Muscle of leg (tissue), 16 donors: ENCODE data around the gene SLC35F6. TPM values are rescaled to one million over a fixed set of nuclear protein-coding genes. Genes with fewer than 3 reads are reported as not detected.
A peak's percentile ranks its signal among the peaks of the same experiment; 100 is the strongest.

Experiments
- DNase-seq: peaks from one replicate; pipeline ENCODE4 v3.0.0; 2013
- H3K27ac ChIP-seq: one replicate; pipeline ENCODE4 v1.5.1; 2013; ENCODE audit warnings: mild to moderate bottlenecking, low read length, control low read depth
- H3K27me3 ChIP-seq: one replicate; pipeline ENCODE4 v1.6.1; 2013; ENCODE audit warnings: low read length; ENCODE audit not compliant: control insufficient read depth, insufficient read depth
- H3K36me3 ChIP-seq: one replicate; pipeline ENCODE4 v1.6.1; 2013; ENCODE audit warnings: low read length; ENCODE audit not compliant: control insufficient read depth, insufficient read depth
- H3K4me1 ChIP-seq: one replicate; pipeline ENCODE4 v1.6.1; 2013; ENCODE audit warnings: low read length; ENCODE audit not compliant: control insufficient read depth, insufficient read depth
- H3K4me3 ChIP-seq: one replicate; pipeline ENCODE4 v1.5.1; 2013; ENCODE audit warnings: low read length, control low read depth
- H3K9me3 ChIP-seq: replicated peaks from 2 replicates; pipeline ENCODE4 v1.6.1; 2013; ENCODE audit warnings: low read depth, low read length; ENCODE audit not compliant: control insufficient read depth
- WGBS: methylation state at CpG from one replicate; pipeline ENCODE4 v1.1.5; 2013; ENCODE audit warnings: missing lambda C conversion rate; ENCODE audit not compliant: insufficient coverage; 5-methylcytosine and 5-hydroxymethylcytosine counted together
- long read RNA-seq, 11 donors: transcript quantifications; one replicate each; lab custom pipeline, GENCODE V29; 2026
- polyA plus RNA-seq, 8 donors: library from polyadenylated mRNA; unstranded; fragments of 120-200 nt; gene quantifications; one replicate each; pipeline versions ENCODE4 v1.2.1 to v1.2.3, GENCODE V29; 2013; ENCODE audit warnings: inconsistent platforms in 1 of 8, low replicate concordance in 1 of 8; ENCODE audit not compliant: insufficient read length in 8 of 8, insufficient read depth in 1 of 8
- total RNA-seq: library from RNA; stranded (reverse); fragments of 120-200 nt; gene quantifications from one replicate; pipeline ENCODE4 v1.2.4, GENCODE V29; 2013

Gene SLC35F6
- total RNA-seq = 8.9 TPM
- polyA plus RNA-seq = 10 to 100 TPM in 1 of 8 donors, 1 to 10 TPM in 7; 7.3 to 11.8 (median 8.7) TPM
- long read RNA-seq, donor 1, partial matches to known transcripts = 0 of 1 reads
- long read RNA-seq, donor 1, other reads (novel, unspliced or antisense) = 0 of 1 reads
- long read RNA-seq, donor 2 = 0 reads
- long read RNA-seq, donor 3, partial matches to known transcripts = 0 of 3 reads
- long read RNA-seq, donor 3, other reads (novel, unspliced or antisense) = 0 of 3 reads
- long read RNA-seq, donor 4, partial matches to known transcripts = 0 of 1 reads
- long read RNA-seq, donor 4, other reads (novel, unspliced or antisense) = 0 of 1 reads
- long read RNA-seq, donor 5, partial matches to known transcripts = 0 of 5 reads
- long read RNA-seq, donor 5, other reads (novel, unspliced or antisense) = 0 of 5 reads
- long read RNA-seq, donor 6, partial matches to known transcripts = 0 of 1 reads
- long read RNA-seq, donor 6, other reads (novel, unspliced or antisense) = 0 of 1 reads
- long read RNA-seq, donor 7, partial matches to known transcripts = 0 of 4 reads
- long read RNA-seq, donor 7, other reads (novel, unspliced or antisense) = 0 of 4 reads
- long read RNA-seq, donor 8, partial matches to known transcripts = 0 of 1 reads
- long read RNA-seq, donor 8, other reads (novel, unspliced or antisense) = 0 of 1 reads
- long read RNA-seq, donor 9, partial matches to known transcripts = 0 of 2 reads
- long read RNA-seq, donor 9, other reads (novel, unspliced or antisense) = 0 of 2 reads
- long read RNA-seq, donor 10, partial matches to known transcripts = 0 of 3 reads
- long read RNA-seq, donor 10, other reads (novel, unspliced or antisense) = 0 of 3 reads
- long read RNA-seq, donor 11, transcript SLC35F6-201 (6 exons, 3,898 nt) = major isoform, 5 of 5 reads
- long read RNA-seq, donor 11, partial matches to known transcripts = 0 of 5 reads
- long read RNA-seq, donor 11, other reads (novel, unspliced or antisense) = 0 of 5 reads

GRCh38 chr2:26764078-26764887, at the start of gene SLC35F6:
Gene SLC35F6, plus strand, starts transcription at chr2:26764284. Its CDS starts 66 bp downstream, at chr2:26764350.
- WGBS = under 1% methylated on average over 66 of the region's 68 CpGs
- peaks cover 17% of the 10 kb centered on the region for H3K4me1 ChIP-seq
- H3K4me3 ChIP-seq = peak within 1 kb of the TSS; percentile 95
- H3K9me3 ChIP-seq = no peaks in the 10 kb centered on the region
- DNase-seq = peak; percentile 90
- H3K27ac ChIP-seq = peak within 1 kb of the TSS; percentile 87
- peaks cover 9% of the 10 kb centered on the region for H3K36me3 ChIP-seq
- H3K27me3 ChIP-seq = no peaks in the 10 kb centered on the region

GRCh38 chr2:26715528-26716270, 48.4 kb upstream of the SLC35F6 start:
- 84% methylated on average over 9 of the region's 13 CpGs for WGBS
- H3K4me1 ChIP-seq = peaks cover 58% of the 10 kb centered on the region

GRCh38 chr2:26716340-26716739, 47.7 kb upstream of the SLC35F6 start:
- Histone ChIP-seq H3K4me1 (peaks cover 58% of the 10 kb centered on the region), H3K27ac (no peak overlapping the region), H3K27me3 (no peaks in the 10 kb centered on the region), H3K9me3 (peaks cover 3% of the 10 kb centered on the region), H3K4me3 (no peak overlapping the region), H3K36me3 (no peaks in the 10 kb centered on the region)
- no CpG with 5 or more reads among the region's 3 CpGs for WGBS
- no peak for DNase-seq

More at GRCh38 chr2:26715528-26716270, 48.4 kb upstream of the SLC35F6 start:
- no peaks in the 10 kb centered on the region for H3K27me3 ChIP-seq
- H3K9me3 ChIP-seq = peaks cover 3% of the 10 kb centered on the region
- DNase-seq = no peak
- no peak overlapping the region for H3K4me3 ChIP-seq
- H3K27ac ChIP-seq = no peak overlapping the region
- H3K36me3 ChIP-seq = no peaks in the 10 kb centered on the region

GRCh38 chr2:26716769-26717168, 47.3 kb upstream of the SLC35F6 start:
- Histone ChIP-seq H3K9me3 (peaks cover 3% of the 10 kb centered on the region), H3K4me3 (no peak overlapping the region), H3K36me3 (no peaks in the 10 kb centered on the region), H3K4me1 (peaks cover 58% of the 10 kb centered on the region), H3K27ac (no peak overlapping the region), H3K27me3 (no peaks in the 10 kb centered on the region)
- DNase-seq = no peak
- 86% methylated on average over 1 of the region's 2 CpGs for WGBS

GRCh38 chr2:26717362-26717761, 46.7 kb upstream of the SLC35F6 start:
- H3K27ac ChIP-seq = no peak overlapping the region
- WGBS = 77% methylated on average over 5 of the region's 5 CpGs

GRCh38 chr2:26718949-26719686, 45.0 kb upstream of the SLC35F6 start:
- peaks cover 3% of the 10 kb centered on the region for H3K9me3 ChIP-seq
- no peak overlapping the region for H3K4me3 ChIP-seq
- no peak for DNase-seq
- peaks cover 48% of the 10 kb centered on the region for H3K4me1 ChIP-seq
- no peaks in the 10 kb centered on the region for H3K27me3 ChIP-seq
- no peak overlapping the region for H3K27ac ChIP-seq
- WGBS = 75% methylated on average over 4 of the region's 6 CpGs
- H3K36me3 ChIP-seq = no peaks in the 10 kb centered on the region

More at GRCh38 chr2:26717362-26717761, 46.7 kb upstream of the SLC35F6 start:
- DNase-seq = no peak
- Histone ChIP-seq H3K36me3 (no peaks in the 10 kb centered on the region), H3K4me3 (no peak overlapping the region), H3K9me3 (peaks cover 3% of the 10 kb centered on the region), H3K27me3 (no peaks in the 10 kb centered on the region), H3K4me1 (peaks cover 54% of the 10 kb centered on the region)

GRCh38 chr2:26720322-26721114, 43.6 kb upstream of the SLC35F6 start:
- no peak overlapping the region for H3K4me3 ChIP-seq
- H3K27ac ChIP-seq = peak overlapping the region; percentile 59
- no peaks in the 10 kb centered on the region for H3K27me3 ChIP-seq
- H3K36me3 ChIP-seq = no peaks in the 10 kb centered on the region
- DNase-seq = peak; percentile 85
- H3K4me1 ChIP-seq = peaks cover 53% of the 10 kb centered on the region
- 28% methylated on average over 3 of the region's 7 CpGs for WGBS
- H3K9me3 ChIP-seq = peaks cover 3% of the 10 kb centered on the region
